ENCODE data around the gene ESYT2.

Gene ESYT2

GRCh38 chr7:158779061-158780000, 50.0 kb downstream of the ESYT2 start:
- no peak overlapping the region for H3K27ac ChIP-seq
- H3K4me1 ChIP-seq (ENCODE audit: control insufficient read depth in 1 of 2, insufficient read depth in 1 of 2, low read depth in 1 of 2, low read length in 1 of 2), result no peaks in the 10 kb centered on the region

DNA sequence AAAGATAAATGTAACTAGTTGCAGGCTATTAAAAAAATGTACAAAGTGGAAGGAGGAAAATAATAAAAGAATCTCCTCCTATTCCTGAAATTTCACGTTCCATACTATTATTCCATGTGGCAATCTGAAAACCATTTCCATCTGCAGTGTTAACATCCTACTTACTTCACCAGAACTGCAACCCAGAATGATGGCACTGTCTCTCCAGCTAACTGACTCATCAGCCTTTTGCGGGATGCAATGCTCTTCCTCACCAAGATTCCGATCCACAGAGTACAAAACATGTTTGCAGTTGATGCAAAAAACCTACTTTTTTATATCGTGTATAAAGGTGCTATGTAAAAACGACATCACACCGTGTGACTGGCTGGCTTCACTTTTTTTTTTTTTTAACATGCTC, 50.8 kb downstream of the ESYT2 start:
- Histone ChIP-seq H3K27me3 (no peaks in the 10 kb centered on the region), H3K36me3 (peaks cover 42% of the 10 kb centered on the region), H3K9me3 (no peaks in the 10 kb centered on the region), H3K4me1 (ENCODE audit: control insufficient read depth in 1 of 2, insufficient read depth in 1 of 2, low read depth in 1 of 2, low read length in 1 of 2) (no peaks in the 10 kb centered on the region), H3K27ac (no peak overlapping the region), H3K4me3 (ENCODE audit: low read depth in 1 of 2, low read length in 1 of 2) (no peak overlapping the region)
- TF ChIP-seq, protein P1, sequence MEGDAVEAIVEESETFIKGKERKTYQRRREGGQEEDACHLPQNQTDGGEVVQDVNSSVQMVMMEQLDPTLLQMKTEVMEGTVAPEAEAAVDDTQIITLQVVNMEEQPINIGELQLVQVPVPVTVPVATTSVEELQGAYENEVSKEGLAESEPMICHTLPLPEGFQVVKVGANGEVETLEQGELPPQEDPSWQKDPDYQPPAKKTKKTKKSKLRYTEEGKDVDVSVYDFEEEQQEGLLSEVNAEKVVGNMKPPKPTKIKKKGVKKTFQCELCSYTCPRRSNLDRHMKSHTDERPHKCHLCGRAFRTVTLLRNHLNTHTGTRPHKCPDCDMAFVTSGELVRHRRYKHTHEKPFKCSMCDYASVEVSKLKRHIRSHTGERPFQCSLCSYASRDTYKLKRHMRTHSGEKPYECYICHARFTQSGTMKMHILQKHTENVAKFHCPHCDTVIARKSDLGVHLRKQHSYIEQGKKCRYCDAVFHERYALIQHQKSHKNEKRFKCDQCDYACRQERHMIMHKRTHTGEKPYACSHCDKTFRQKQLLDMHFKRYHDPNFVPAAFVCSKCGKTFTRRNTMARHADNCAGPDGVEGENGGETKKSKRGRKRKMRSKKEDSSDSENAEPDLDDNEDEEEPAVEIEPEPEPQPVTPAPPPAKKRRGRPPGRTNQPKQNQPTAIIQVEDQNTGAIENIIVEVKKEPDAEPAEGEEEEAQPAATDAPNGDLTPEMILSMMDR (IDR thresholded peaks at IDR 0.05), result no peak

More at GRCh38 chr7:158779061-158780000, 50.0 kb downstream of the ESYT2 start:
- Histone ChIP-seq H3K4me3 (ENCODE audit: low read depth in 1 of 2, low read length in 1 of 2) (no peak overlapping the region), H3K9me3 (no peaks in the 10 kb centered on the region), H3K27me3 (no peaks in the 10 kb centered on the region), H3K36me3 (peaks cover 51% of the 10 kb centered on the region)
- TF ChIP-seq, protein P1 (IDR thresholded peaks at IDR 0.05), result no peak

DNA sequence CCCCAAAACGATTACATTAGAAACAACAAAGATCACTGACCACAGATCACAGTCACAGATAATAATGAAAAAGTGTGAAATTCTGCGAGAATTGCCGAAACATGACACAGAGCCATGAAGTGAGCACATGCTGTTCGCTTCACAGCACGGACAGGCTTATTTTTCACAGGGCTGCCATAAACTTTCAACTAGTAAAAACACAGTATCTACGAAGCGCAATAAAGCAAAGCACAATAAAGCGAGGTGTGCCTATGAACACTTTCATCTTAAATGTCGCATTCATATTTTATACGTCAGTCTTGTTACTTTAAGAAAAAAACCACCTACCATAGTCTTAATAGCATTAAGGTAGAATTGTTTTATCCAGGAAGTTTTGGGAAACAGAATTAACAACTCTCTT, 51.5 kb downstream of the ESYT2 start:
- Histone ChIP-seq H3K9me3 (no peaks in the 10 kb centered on the region), H3K4me1 (ENCODE audit: control insufficient read depth in 1 of 2, insufficient read depth in 1 of 2, low read depth in 1 of 2, low read length in 1 of 2) (no peaks in the 10 kb centered on the region), H3K36me3 (peaks cover 35% of the 10 kb centered on the region), H3K27ac (no peak overlapping the region), H3K27me3 (no peaks in the 10 kb centered on the region), H3K4me3 (ENCODE audit: low read depth in 1 of 2, low read length in 1 of 2) (no peak overlapping the region)
- TF ChIP-seq, protein P1 (IDR thresholded peaks at IDR 0.05), result no peak

DNA sequence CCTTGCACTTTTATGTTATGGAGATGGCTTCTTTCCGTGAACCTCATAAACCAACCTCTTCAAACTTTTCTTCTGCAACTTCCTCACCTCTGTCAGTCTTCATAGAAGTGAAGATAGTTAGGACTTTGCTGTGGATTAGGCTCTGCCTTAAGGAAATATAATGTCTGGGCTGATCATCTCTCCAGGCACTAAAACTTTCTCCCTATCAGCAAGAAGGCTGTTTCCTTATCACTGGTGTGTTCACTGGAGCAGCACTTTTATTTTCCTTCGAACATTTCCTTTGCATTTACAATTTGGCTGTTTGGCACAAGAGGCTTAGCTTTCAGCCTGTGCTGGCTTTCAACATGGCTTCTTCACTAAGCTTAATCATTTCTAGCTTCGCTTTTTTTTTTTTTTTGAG, 52.8 kb downstream of the ESYT2 start:
- H3K36me3 ChIP-seq, result peaks cover 33% of the 10 kb centered on the region
- H3K27me3 ChIP-seq, result no peaks in the 10 kb centered on the region
- no peaks in the 10 kb centered on the region for H3K9me3 ChIP-seq
- H3K4me3 ChIP-seq (ENCODE audit: low read depth in 1 of 2, low read length in 1 of 2), result no peak overlapping the region
- TF ChIP-seq, protein P1 (IDR thresholded peaks at IDR 0.05), result no peak
- no peak overlapping the region for H3K27ac ChIP-seq
- H3K4me1 ChIP-seq (ENCODE audit: control insufficient read depth in 1 of 2, insufficient read depth in 1 of 2, low read depth in 1 of 2, low read length in 1 of 2), result no peaks in the 10 kb centered on the region

DNA sequence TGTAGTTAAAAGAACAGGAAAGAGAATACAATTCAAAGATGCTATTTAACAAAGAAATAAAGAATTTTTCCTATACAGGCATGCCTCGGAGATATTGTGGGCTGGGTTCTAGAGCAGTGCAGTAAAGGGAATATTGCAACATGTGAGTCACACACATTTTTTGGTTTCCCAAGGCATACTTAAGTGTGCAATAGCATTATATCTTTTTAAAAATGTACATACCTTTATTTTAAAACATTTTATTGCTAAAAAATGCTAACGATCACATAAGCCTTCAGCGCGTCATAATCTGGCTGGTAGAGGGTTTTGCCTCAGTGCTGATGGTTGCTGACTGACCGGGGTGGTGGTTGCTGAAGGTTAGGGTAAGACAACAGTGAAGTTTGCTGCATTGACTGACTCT, 54.4 kb downstream of the ESYT2 start:
- H3K4me1 ChIP-seq (ENCODE audit: control insufficient read depth in 1 of 2, insufficient read depth in 1 of 2, low read depth in 1 of 2, low read length in 1 of 2), result no peaks in the 10 kb centered on the region
- H3K4me3 ChIP-seq (ENCODE audit: low read depth in 1 of 2, low read length in 1 of 2), result no peak overlapping the region
- H3K36me3 ChIP-seq, result peaks cover 32% of the 10 kb centered on the region
- TF ChIP-seq, protein P1 (IDR thresholded peaks at IDR 0.05), result no peak
- no peaks in the 10 kb centered on the region for H3K9me3 ChIP-seq
- H3K27me3 ChIP-seq, result no peaks in the 10 kb centered on the region
- H3K27ac ChIP-seq, result no peak overlapping the region

All from neutrophil (primary cell).